CD4-positive, alpha-beta T cell (primary cell): ENCODE results near the gene LYPD1. TPM values are rescaled to one million over a fixed set of nuclear protein-coding genes. Genes with fewer than 3 reads are reported as not detected.

Experiments
- ATAC-seq: fragments of 200-7000 bp; cut with Tn5 transposase; one replicate; pipeline ENCODE4 v1.10.0; 2022; ENCODE audit warnings: mild to moderate bottlenecking; ENCODE audit not compliant: poor library complexity
- CTCF ChIA-PET: fragments of 350-600 bp; sonication (Branson Sonifier 250); formaldehyde crosslinking; loops from one replicate; lab custom pipeline; 2021; ENCODE audit warnings: antibody characterized with exemption, inconsistent platforms; lab: Charles Lee
- POLR2A ChIA-PET: fragments of 350-600 bp; sonication (Branson Sonifier 250); formaldehyde crosslinking; loops from one replicate; lab custom pipeline; 2021; ENCODE audit warnings: antibody characterized with exemption, inconsistent platforms; lab: Charles Lee
- DNase-seq, 14 experiments: peaks; one replicate each; pipeline ENCODE4 v3.0.0-alpha.2; 2013 to 2020; ENCODE audit warnings: mixed read lengths in 2 of 14
- H3K27ac ChIP-seq, 2 donors: one replicate each; pipeline versions ENCODE4 v1.5.1 to v1.7.0; 2013; ENCODE audit warnings: low read length in 2 of 2, low read depth in 1 of 2, mild to moderate bottlenecking in 1 of 2
- H3K27me3 ChIP-seq, 2 experiments: 1 replicate in 1 of 2; 2 replicates in 1 of 2; pipeline versions ENCODE4 v1.6.1 to v1.7.0; 2013; ENCODE audit warnings: low read length in 2 of 2, control low read depth in 1 of 2, mild to moderate bottlenecking in 1 of 2, moderate library complexity in 1 of 2; ENCODE audit not compliant: insufficient read depth in 2 of 2, control insufficient read depth in 1 of 2
- H3K36me3 ChIP-seq: one replicate; pipeline ENCODE4 v1.6.1; 2013; ENCODE audit warnings: low read length, control low read depth; ENCODE audit not compliant: insufficient read depth
- H3K4me1 ChIP-seq: one replicate; pipeline ENCODE4 v1.6.1; 2013; ENCODE audit warnings: low read length, control low read depth; ENCODE audit not compliant: insufficient read depth
- H3K4me3 ChIP-seq: one replicate; pipeline ENCODE4 v1.5.1; 2013; ENCODE audit warnings: mild to moderate bottlenecking, low read length, moderate library complexity
- H3K9me3 ChIP-seq, 2 experiments: 1 replicate in 1 of 2; 2 replicates in 1 of 2; pipeline versions ENCODE4 v1.6.1 to v1.7.0; 2013; ENCODE audit warnings: low read length in 2 of 2, mild to moderate bottlenecking in 2 of 2, control low read depth in 1 of 2, moderate library complexity in 1 of 2; ENCODE audit not compliant: control insufficient read depth in 1 of 2, insufficient read depth in 1 of 2
- H3K27ac Mint-ChIP-seq: one replicate; pipeline ENCODE4 v1.8.0; 2020; ENCODE audit warnings: mixed read lengths
- H3K27me3 Mint-ChIP-seq: one replicate; pipeline ENCODE4 v1.8.0; 2021; ENCODE audit warnings: mixed read lengths
- H3K36me3 Mint-ChIP-seq: one replicate; pipeline ENCODE4 v1.8.0; 2021; ENCODE audit warnings: low read depth, mixed read lengths
- H3K4me1 Mint-ChIP-seq: one replicate; pipeline ENCODE4 v1.8.0; 2021; ENCODE audit warnings: low read depth, mixed read lengths
- H3K4me3 Mint-ChIP-seq: one replicate; pipeline ENCODE4 v1.8.0; 2020; ENCODE audit warnings: mild to moderate bottlenecking, mixed read lengths
- H3K9me3 Mint-ChIP-seq: one replicate; pipeline ENCODE4 v1.8.0; 2020; ENCODE audit warnings: mixed read lengths
- CTCF ChIP-seq: fragments of 200-600 bp; IDR thresholded peaks from one replicate; pipeline ENCODE4 v1.8.0; 2022; ENCODE audit warnings: antibody characterized with exemption, mild to moderate bottlenecking
- intact Hi-C, 2 experiments: fragments of 100-400 bp; cut with DNase I in 1 of 2; cut with micrococcal nuclease in 1 of 2; formaldehyde crosslinking; loops; one replicate each; pipeline versions ENCODE4 v1.15.1 to v1.9.0; 2023 to 2025; cut with DNase I, micrococcal nuclease
- total RNA-seq, 174 experiments: library from RNA in 2 of 174; stranded (reverse) in 2 of 174; gene quantifications; one replicate each; pipeline ENCODE4 v1.2.3 and lab custom pipeline; 2021 to 2026

Gene LYPD1
- total RNA-seq, 2 experiments from 2014 or later: not detected

GRCh38 chr2:132668189-132668823, 1.7 kb downstream of the LYPD1 start:
- no peak overlapping the region for H3K27ac Mint-ChIP-seq
- H3K9me3 Mint-ChIP-seq: no peaks in the 10 kb centered on the region
- Histone ChIP-seq H3K4me1 (no peaks in the 10 kb centered on the region), H3K27ac (no peak overlapping the region), H3K4me3 (no peak overlapping the region), H3K36me3 (no peaks in the 10 kb centered on the region), H3K9me3 (peaks cover 0 to 32% of the 10 kb centered on the region in 2 experiments), H3K27me3 (peaks cover 25 to 49% of the 10 kb centered on the region in 2 experiments)
- no peak for ATAC-seq
- TF ChIP-seq CTCF: no peak
- no peaks in the 10 kb centered on the region for H3K36me3 Mint-ChIP-seq
- ChIA-PET POLR2A (no interaction called here), CTCF (no interaction called here)
- DNase-seq: no peak
- no peak overlapping the region for H3K4me3 Mint-ChIP-seq
- H3K4me1 Mint-ChIP-seq: no peaks in the 10 kb centered on the region
- intact Hi-C loops: no loop called here
- peaks cover 69% of the 10 kb centered on the region for H3K27me3 Mint-ChIP-seq

DNA sequence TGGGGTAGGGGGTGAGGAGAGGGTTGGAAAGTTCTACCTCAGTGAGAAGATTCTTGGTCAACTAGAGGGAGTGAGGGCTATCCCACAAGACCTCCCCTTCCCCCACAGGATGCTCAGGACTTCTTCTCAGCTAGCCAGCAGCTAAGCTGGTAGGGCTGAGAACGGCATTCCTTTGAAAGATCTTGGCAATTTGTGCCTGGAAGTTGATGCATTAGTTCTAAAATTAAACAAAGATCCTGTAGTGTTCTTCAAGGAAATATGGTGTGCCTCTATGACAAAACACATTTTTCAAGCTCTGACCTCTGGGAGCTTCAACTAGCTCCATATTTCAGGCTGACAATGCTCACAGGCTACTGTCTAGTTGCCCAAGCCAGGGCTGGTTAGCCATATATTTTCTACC, 2.3 kb downstream of the LYPD1 start:
- Mint-ChIP-seq H3K27me3 (peaks cover 64% of the 10 kb centered on the region), H3K36me3 (no peaks in the 10 kb centered on the region), H3K4me3 (no peak overlapping the region), H3K9me3 (no peaks in the 10 kb centered on the region), H3K27ac (no peak overlapping the region), H3K4me1 (no peaks in the 10 kb centered on the region)
- peaks cover 25 to 49% of the 10 kb centered on the region in 2 experiments for H3K27me3 ChIP-seq
- DNase-seq (no peak), ATAC-seq (no peak)
- no peak overlapping the region for H3K4me3 ChIP-seq
- no peaks in the 10 kb centered on the region for H3K36me3 ChIP-seq
- H3K9me3 ChIP-seq: peaks cover 0 to 32% of the 10 kb centered on the region in 2 experiments
- TF ChIP-seq CTCF: no peak
- ChIA-PET POLR2A (no interaction called here), CTCF (no interaction called here)
- no peak overlapping the region for H3K27ac ChIP-seq
- intact Hi-C loops: no loop called here
- no peaks in the 10 kb centered on the region for H3K4me1 ChIP-seq

DNA sequence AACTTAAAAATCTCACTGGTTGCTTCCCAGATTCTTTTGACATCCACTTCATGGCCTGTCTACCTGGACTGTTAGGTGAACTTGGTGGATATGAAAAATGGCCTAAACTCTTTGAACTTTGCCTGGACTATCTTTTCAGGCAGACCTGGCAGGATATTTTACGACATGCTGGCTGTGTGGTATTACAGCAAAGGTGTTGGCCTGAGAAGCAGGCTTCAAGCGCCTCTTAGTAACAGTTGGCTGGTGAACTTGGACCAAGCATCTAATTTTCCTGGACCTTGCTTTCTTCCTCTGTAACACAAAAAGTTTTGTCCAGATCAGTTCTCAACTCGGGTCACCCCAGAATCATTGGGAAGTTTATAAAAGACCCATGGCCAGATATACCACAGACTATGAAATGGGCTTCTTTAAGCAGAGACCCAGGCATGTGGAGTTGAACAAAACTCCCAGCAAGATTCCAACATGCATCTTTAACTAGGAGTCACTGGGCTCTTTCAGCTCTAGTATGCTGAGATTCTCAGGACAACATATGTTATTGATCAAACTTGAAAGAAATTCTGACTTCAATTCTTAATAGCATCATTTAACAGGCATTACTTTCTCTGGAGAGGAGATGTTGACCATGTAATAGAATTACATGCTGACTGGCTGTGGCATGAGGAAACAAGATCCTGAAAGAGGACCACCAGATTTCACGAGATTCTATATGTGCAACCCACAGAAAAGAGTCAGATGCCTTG, 4.4 kb downstream of the LYPD1 start:
- Histone ChIP-seq H3K36me3 (no peaks in the 10 kb centered on the region), H3K27me3 (peaks cover 15 to 36% of the 10 kb centered on the region in 2 experiments), H3K9me3 (peaks cover 0 to 25% of the 10 kb centered on the region in 2 experiments), H3K4me1 (no peaks in the 10 kb centered on the region), H3K27ac (no peak overlapping the region), H3K4me3 (no peak overlapping the region)
- Mint-ChIP-seq H3K27me3 (peaks cover 47% of the 10 kb centered on the region), H3K4me3 (no peak overlapping the region), H3K9me3 (no peaks in the 10 kb centered on the region), H3K27ac (no peak overlapping the region), H3K36me3 (no peaks in the 10 kb centered on the region), H3K4me1 (no peaks in the 10 kb centered on the region)
- ChIA-PET POLR2A (no interaction called here), CTCF (no interaction called here)
- intact Hi-C loops: no loop called here
- no peak for ATAC-seq
- TF ChIP-seq CTCF: no peak
- DNase-seq: no peak
